A172 (cell line): ENCODE data around the gene LOXHD1. TPM values are rescaled to one million over a fixed set of nuclear protein-coding genes. Genes with fewer than 3 reads are reported as not detected.

Experiments
- DNase-seq: peaks from one replicate; pipeline ENCODE4 v3.0.0-alpha.2; 2015; ENCODE audit warnings: low spot score
- total RNA-seq: library from RNA; depleted of rRNA; stranded (reverse); fragments of >200 nt; shearing (Covaris generic); gene quantifications from 2 replicates; pipeline ENCODE4 v1.2.3, GENCODE V29; 2014

The LOXHD1 gene
- total RNA-seq, 1 experiment from 2014 or later, result not detected

GRCh38 chr18:46541626-46542189 lies 115.3 kb downstream of the LOXHD1 start:
- DNase-seq, result no peak

DNA sequence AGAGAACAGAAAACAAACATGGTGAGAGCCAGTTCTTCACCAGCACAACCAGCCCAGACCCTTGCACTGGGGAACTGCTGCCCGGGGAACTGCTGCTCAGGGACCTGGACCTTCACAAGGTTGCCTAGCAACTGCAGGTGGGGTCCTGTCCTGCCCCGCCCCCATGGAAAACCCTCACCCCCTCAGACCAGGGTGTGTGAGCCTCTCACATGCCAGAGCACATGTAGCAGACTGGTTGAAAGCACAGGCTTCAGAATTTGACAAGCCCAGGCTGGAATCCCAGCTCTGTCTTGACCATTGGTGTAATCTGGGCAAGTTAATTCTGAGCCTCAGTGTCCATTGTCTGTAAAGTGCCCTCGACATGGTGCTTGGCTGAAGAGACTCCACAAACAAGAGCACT lies 118.6 kb downstream of the LOXHD1 start:
- DNase-seq, result no peak

DNA sequence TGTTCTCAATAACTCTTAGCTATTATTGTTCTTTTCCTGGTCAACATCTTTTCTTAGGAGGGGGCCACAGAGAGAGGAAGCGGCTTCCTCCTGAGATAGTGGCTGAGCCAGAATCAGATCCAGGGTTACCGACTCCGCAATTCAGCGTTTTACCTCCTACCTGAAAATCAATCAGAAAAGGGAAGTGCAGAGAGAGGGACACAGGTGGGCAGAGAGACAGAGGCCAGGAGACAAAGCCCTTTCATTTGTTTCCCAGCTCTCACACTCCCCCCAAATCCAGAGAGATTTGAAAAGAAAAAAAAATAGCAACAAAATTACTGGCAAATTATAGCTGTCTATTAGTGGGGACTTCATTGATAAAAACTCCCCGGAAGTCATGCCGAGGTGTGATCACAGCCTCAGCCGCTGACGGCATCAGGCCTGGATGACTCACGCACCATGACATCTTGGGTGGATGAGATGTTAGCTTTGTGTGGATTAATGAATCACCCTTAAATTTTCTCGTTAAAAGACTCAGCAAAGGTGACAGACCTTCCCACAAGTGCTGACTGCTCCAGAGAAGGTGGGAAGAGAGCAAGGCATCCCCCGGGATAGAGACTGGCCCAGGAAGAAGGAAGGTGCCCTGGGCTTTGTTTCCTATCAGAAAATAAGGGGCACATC lies 120.7 kb downstream of the LOXHD1 start:
- peak; percentile 84 for DNase-seq

DNA sequence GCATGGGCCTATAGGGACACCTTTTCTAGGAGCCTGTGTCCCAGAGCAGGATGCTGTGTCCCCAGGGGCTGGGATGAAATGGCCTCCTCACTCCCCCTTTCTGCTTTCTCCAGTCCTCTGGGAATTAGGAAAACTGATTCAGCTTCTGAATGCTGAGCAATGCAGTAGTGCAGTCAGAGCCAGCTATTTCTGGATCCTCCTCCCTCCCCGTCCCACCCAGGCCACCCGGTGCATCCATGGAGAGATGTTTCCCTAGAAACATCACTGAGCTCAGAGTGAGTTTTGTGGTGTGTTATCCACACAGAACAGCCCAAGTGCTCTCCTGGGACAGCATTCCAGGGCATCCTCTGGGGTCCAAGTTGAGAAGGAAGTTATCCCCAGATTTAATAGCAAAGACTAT lies 125.5 kb downstream of the LOXHD1 start:
- DNase-seq, result no peak

- no peak for DNase-seq
Observed at GRCh38 chr18:46528037-46528436, 129.0 kb downstream of the LOXHD1 start.

GRCh38 chr18:46519870-46520269 lies 137.2 kb downstream of the LOXHD1 start:
- DNase-seq, result no peak

DNA sequence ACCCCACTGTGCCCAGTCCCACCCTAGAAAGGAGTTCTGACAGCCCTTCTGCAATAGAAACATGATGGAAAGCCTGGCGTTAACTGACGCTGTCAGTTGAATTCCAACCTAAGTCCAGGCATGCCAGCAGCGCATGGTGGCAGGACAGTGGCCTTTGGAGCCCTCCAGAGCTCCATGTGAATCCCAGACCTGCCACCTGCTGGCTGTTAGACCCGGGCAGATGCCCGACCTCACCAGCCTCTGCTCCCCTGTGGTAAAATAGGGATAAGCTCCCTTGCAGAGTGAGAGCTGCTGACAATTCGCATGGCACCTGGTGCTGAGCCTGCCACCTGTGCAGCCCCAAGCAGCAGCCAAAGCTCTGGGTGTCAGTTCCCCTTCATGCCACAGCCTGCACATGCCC lies 138.6 kb downstream of the LOXHD1 start:
- no peak for DNase-seq

DNA sequence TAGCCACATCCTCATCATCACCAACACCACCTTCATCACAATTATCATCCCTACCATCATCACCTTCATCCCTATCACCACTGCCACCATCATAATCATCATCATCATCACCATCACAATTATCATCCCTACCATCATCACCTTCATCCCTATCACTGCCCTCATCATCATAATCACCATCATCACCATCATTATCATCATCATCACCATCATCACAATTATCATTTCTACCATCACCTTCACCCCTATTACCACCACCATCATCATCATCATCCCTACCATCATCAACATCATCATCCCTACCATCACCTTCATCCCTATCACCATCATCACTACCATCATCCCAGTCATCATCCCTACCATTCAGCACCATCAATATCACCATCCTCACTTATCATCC lies 140.5 kb downstream of the LOXHD1 start:
- DNase-seq, result no peak

- no peak for DNase-seq
Observed at GRCh38 chr18:46510386-46510785, 146.6 kb downstream of the LOXHD1 start.

GRCh38 chr18:46509530-46509929 lies 147.5 kb downstream of the LOXHD1 start:
- DNase-seq, result no peak

DNA sequence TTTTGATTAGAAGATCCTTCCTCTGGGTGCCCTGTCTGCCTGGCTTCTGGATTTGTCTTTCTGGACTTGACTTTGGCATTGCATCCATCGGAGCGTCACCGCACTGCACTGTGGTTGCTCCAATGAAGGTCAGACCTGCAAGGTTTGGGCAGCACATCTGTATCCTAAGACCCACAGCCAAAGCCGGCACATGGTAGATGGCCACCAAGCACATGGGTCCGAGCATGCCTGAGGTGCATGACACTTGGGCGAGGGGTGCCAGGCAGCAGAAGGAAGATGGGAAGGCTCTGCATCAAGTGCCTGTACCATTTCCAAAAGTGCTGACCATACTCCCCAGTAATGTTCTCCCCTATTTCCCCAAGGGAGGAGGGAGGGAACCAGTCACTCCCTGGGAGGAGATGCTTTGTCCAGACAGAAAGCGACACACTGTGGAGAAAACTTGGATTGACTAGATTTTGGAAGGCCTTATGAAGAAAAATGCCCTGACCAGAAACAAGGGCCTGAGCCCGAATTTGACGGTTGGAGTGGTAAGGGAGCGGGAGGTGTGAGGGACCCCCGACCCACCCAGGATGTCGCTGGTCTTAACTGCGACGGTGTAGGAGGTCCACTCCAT lies 149.9 kb downstream of the LOXHD1 start:
- DNase-seq, result no peak

DNA sequence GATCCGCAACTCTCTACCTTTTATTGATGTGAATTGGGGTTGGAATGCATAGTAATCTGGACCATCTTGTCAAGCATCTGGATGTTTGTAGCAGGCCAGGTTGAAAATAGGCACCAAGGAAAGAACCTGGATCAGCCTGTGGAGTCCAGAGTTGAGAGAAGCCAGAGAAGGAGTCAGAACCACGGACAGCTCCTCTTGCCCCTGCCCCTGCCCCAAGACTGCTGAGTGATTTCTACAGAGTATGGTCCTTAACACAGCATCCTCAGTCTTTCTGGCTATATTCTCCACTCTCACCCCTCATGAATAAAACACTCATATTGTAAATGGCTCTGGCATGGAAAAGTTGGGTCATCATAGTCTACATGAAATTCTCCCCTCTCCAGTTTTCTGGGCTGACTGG lies 154.6 kb downstream of the LOXHD1 start:
- DNase-seq, result peak; percentile 7

DNA sequence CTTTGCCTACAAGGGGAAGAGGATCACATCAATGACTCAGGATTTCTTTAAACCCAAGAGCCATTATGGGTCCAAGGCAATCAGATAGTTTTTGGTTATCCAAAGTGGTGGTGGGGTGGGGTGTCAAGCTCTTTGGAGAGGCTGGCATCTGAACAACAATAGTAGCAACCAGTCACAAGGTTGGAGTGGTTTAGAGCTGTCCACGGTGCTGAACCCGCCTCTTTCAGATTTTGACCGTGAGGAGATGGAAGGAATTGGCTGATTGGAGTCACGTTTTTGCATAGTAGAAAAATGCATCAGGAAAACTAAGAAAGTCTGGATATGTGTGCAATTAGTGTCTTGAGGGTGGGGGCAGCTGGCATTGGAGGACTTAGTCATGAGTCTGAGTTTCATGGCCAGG lies 159.9 kb downstream of the LOXHD1 start:
- DNase-seq, result peak; percentile 22

DNA sequence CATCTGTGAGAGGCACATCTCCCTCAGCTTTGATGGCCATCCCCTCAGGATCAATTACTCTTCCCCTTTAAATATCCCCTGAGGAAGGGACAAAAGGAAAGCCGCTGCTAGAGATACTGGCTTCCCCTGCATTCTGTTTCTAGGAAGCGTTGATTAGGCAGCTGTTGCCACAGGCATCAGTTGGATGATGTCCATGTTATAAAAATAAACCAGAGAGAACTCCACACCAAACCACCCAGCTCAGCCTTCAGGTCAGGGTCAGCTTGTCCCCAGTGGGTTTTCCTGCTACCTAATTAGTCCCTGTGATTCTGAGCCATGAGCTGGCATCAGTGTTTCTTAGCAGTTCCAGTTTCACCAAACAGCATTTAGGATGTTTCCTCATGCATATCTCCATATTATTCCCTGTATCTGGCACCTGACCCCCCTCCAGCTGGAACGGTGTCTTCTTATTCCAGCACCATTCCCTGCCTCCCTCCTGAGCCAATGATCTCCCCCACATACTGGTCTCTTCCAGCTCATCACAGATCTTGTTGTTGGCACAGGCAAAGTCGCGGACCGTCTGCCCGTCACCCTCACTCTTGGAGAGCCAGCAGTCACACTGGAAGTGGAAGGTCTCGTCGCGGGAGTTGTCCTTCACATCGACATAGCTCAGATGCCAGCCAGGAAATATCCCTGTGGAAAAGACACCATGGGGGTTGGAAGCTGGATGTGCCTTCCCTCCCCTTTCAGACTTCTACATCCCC lies 168.4 kb downstream of the LOXHD1 start:
- DNase-seq, result no peak

DNA sequence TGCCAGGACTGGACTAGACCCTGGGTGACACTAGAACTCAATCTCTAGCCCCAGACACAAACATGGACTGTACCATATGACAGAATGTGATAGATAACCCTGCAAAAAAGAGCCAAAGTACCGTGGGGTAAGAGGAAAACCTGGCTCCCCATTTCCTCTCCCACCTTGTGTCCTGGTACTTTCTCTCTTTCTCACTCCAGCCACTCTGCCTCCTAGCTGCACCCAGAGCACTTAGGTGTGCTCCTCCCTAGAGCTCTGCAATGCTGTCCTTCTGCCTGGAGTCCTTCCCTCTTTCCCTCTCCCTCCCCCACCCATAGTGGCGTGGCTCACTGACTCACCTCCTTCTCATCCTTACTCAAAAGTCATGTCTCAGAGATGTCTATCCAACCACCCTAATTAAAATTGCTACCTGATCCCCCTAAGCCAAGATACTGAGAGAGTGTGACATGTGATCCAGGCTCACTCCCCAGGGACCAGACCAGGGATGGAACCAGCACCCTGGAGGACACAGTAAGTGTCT lies 171.3 kb downstream of the LOXHD1 start:
- no peak for DNase-seq

- no peak for DNase-seq
Observed at GRCh38 chr18:46484971-46485370, 172.0 kb downstream of the LOXHD1 start.

DNA sequence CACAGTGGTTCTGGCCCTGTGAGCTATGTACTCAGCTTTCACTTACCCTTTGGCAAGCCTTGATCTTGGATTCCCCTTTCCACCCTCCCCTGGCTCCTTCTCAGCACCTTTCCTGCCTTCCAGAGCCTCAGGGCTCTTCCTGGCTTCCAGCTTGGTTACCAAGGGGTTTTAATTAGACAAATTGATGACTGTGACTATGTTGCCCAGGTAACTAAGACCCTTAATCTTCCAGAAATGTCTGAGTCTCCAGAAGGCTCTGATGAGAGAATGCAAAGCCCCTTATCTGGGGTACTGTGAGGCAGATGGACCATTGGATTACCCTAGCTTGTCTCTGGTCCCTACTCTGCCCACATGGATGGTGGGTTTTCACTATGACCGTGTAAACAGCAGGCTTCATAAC lies 174.2 kb downstream of the LOXHD1 start:
- no peak for DNase-seq

GRCh38 chr18:46481847-46482245 lies 175.2 kb downstream of the LOXHD1 start:
- DNase-seq, result no peak

DNA sequence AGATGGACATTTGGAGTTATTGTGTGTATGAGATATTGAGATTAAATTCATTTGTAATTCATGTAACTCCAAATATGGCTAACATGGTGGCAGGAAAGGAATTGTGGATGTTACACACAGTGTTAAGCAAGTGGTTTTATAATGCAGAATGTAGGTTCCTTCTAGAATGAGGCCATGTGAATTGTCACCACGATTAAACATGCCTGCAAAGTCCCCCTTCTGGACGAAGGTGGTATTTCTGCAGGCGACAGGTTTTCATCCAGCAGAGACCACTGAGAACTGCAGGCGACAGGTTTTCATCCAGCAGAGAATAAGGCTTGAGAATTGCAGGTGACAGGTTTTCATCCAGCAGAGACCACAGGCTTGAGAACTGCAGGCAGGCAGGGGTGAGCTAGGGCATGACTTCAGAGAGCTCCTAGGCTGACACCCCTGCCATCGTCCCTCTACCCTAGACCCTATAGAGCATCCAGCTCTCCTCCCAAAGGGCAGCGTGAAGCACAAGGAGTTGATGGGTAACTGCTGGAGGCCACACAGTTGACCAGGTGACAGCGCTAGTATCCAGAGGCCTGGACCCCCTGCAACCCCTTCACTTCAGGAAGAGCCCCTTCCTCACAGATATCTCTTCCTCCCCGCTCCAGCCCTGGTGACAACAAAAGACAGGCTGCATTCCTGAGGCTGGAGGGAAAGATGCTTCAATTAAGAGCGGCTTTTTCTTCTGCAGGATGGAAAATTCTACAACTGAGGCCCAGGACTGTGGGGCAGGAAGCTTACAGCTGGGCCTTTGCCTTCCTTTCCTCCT lies 175.8 kb downstream of the LOXHD1 start:
- peak; percentile 5 for DNase-seq

DNA sequence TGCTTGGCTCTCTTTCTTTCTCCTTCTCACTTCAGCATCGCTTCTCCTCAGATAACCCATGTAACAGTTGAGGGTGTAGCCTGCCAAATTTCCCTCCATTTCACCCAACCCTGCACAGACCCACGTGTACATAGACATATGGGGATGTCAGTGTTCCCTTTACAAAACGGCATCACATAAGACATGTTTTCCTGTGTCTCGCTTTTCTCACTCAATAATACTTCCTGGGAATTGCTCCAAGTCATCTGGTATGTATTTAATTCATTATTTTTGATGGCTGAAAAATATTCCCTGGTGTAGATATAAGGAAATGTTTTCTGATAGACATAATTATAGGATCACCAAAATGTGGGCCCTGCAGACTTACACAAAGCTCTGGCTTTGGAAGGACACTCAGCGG lies 176.8 kb downstream of the LOXHD1 start:
- no peak for DNase-seq

DNA sequence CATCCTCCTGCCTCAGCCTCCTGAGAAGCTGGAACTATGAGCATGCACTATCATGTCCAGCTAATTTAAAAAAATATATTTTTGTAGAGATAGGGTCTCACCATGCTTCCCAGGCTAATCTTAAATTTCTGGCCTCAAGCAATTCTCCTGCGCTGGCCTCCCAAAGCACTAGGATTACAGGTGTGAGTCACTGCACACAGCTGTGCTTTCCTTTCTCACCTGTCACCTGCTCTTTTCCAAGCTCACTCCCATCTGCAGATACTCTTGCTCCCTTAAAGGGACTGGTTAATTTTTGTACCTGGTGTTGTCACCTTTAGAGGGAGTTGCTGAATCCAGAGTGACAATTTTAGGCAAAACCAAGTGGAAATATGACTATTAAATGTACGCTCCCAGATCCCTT lies 178.2 kb downstream of the LOXHD1 start:
- DNase-seq, result no peak
